Measurements from ENCODE around the gene DCAF8.
"Not testable (repeated sequence)": the region's sequence is repeated elsewhere in the genome, so short reads cannot be mapped to it uniquely, and the experiment has no call there.

The DCAF8 gene

GRCh38 chr1:160300173-160300572 is 37.8 kb upstream of the DCAF8 start:
- Histone ChIP-seq H3K4me3 (ENCODE audit: low read length) (no peak overlapping the region), H4K8ac (ENCODE audit: low read depth, low read length) (no peak overlapping the region), H2BK15ac (replicated peaks; ENCODE audit: low read depth) (no peak overlapping the region), H2AK5ac (ENCODE audit: low read length) (no peak overlapping the region), H3K79me1 (ENCODE audit: low read length) (no peaks in the 10 kb centered on the region), H3K27ac (ENCODE audit: low read depth, low read length) (no peak overlapping the region), H3K79me2 (ENCODE audit: control insufficient read depth, insufficient read depth, low read length) (no peaks in the 10 kb centered on the region), H3K36me3 (ENCODE audit: control insufficient read depth, insufficient read depth, low read length) (peaks cover 8% of the 10 kb centered on the region), H3K27me3 (ENCODE audit: insufficient read depth, low read length, poor library complexity) (no peaks in the 10 kb centered on the region), H3K9ac (ENCODE audit: low read length) (no peak overlapping the region), H2BK5ac (ENCODE audit: low read length) (no peak overlapping the region), H4K5ac (ENCODE audit: low read length) (no peak overlapping the region), H3K23ac (ENCODE audit: low read length) (no peak overlapping the region), H2BK120ac (ENCODE audit: low read depth, low read length) (no peak overlapping the region), H3K56ac (ENCODE audit: low read length) (no peak overlapping the region), H3K4me2 (ENCODE audit: low read length) (no peak overlapping the region), H3K4me1 (ENCODE audit: control insufficient read depth, low read depth, low read length) (no peaks in the 10 kb centered on the region), H3K18ac (ENCODE audit: low read length) (no peak overlapping the region), H3K4ac (ENCODE audit: low read depth, low read length) (no peak overlapping the region)
- WGBS (ENCODE audit: extremely low coverage, insufficient coverage, low lambda C conversion rate): no CpG with 5 or more reads among the region's 7 CpGs
- no peak for DNase-seq

- H3K79me1 ChIP-seq (ENCODE audit: low read length): no peaks in the 10 kb centered on the region
- no peak overlapping the region for H3K23ac ChIP-seq (ENCODE audit: low read length)
- H3K4me3 ChIP-seq (ENCODE audit: low read length): no peak overlapping the region
- H4K5ac ChIP-seq (ENCODE audit: low read length): no peak overlapping the region
- H3K27me3 ChIP-seq (ENCODE audit: insufficient read depth, low read length, poor library complexity): no peaks in the 10 kb centered on the region
- WGBS (ENCODE audit: extremely low coverage, insufficient coverage, low lambda C conversion rate): no CpG with 5 or more reads among the region's 1 CpG
- no peak overlapping the region for H4K8ac ChIP-seq (ENCODE audit: low read depth, low read length)
- no peak overlapping the region for H3K9ac ChIP-seq (ENCODE audit: low read length)
- H3K56ac ChIP-seq (ENCODE audit: low read length): no peak overlapping the region
- no peak overlapping the region for H3K4ac ChIP-seq (ENCODE audit: low read depth, low read length)
- no peak overlapping the region for H3K18ac ChIP-seq (ENCODE audit: low read length)
- no peak overlapping the region for H3K27ac ChIP-seq (ENCODE audit: low read depth, low read length)
- no peak overlapping the region for H2BK15ac ChIP-seq (replicated peaks; ENCODE audit: low read depth)
- H3K4me1 ChIP-seq (ENCODE audit: control insufficient read depth, low read depth, low read length): no peaks in the 10 kb centered on the region
- no peaks in the 10 kb centered on the region for H3K79me2 ChIP-seq (ENCODE audit: control insufficient read depth, insufficient read depth, low read length)
- H2BK120ac ChIP-seq (ENCODE audit: low read depth, low read length): no peak overlapping the region
- no peak overlapping the region for H3K4me2 ChIP-seq (ENCODE audit: low read length)
- DNase-seq: no peak
- H3K36me3 ChIP-seq (ENCODE audit: control insufficient read depth, insufficient read depth, low read length): peaks cover 26% of the 10 kb centered on the region
- no peak overlapping the region for H2AK5ac ChIP-seq (ENCODE audit: low read length)
- no peak overlapping the region for H2BK5ac ChIP-seq (ENCODE audit: low read length)
Measured at GRCh38 chr1:160296036-160296435, 33.7 kb upstream of the DCAF8 start.

- no CpG with 5 or more reads among the region's 8 CpGs for WGBS (ENCODE audit: extremely low coverage, insufficient coverage, low lambda C conversion rate)
- Histone ChIP-seq H2BK5ac (ENCODE audit: low read length) (no peak overlapping the region), H2BK15ac (replicated peaks; ENCODE audit: low read depth) (no peak overlapping the region), H2BK120ac (ENCODE audit: low read depth, low read length) (no peak overlapping the region), H3K79me2 (ENCODE audit: control insufficient read depth, insufficient read depth, low read length) (no peaks in the 10 kb centered on the region), H3K4me1 (ENCODE audit: control insufficient read depth, low read depth, low read length) (no peaks in the 10 kb centered on the region), H4K5ac (ENCODE audit: low read length) (no peak overlapping the region), H4K8ac (ENCODE audit: low read depth, low read length) (no peak overlapping the region), H3K4me2 (ENCODE audit: low read length) (no peak overlapping the region), H3K79me1 (ENCODE audit: low read length) (no peaks in the 10 kb centered on the region), H3K56ac (ENCODE audit: low read length) (no peak overlapping the region), H3K27me3 (ENCODE audit: insufficient read depth, low read length, poor library complexity) (no peaks in the 10 kb centered on the region), H3K4me3 (ENCODE audit: low read length) (no peak overlapping the region), H3K4ac (ENCODE audit: low read depth, low read length) (no peak overlapping the region), H3K18ac (ENCODE audit: low read length) (no peak overlapping the region), H3K9ac (ENCODE audit: low read length) (no peak overlapping the region), H3K27ac (ENCODE audit: low read depth, low read length) (no peak overlapping the region), H3K36me3 (ENCODE audit: control insufficient read depth, insufficient read depth, low read length) (peaks cover 34% of the 10 kb centered on the region), H2AK5ac (ENCODE audit: low read length) (no peak overlapping the region), H3K23ac (ENCODE audit: low read length) (no peak overlapping the region)
- DNase-seq: no peak
Measured at GRCh38 chr1:160293020-160293968, 30.9 kb upstream of the DCAF8 start.

- peak; percentile 76 for DNase-seq
- no peak overlapping the region for H2BK5ac ChIP-seq (ENCODE audit: low read length)
- no peaks in the 10 kb centered on the region for H3K27me3 ChIP-seq (ENCODE audit: insufficient read depth, low read length, poor library complexity)
- H3K4me3 ChIP-seq (ENCODE audit: low read length): no peak overlapping the region
- H3K9ac ChIP-seq (ENCODE audit: low read length): no peak overlapping the region
- H3K27ac ChIP-seq (ENCODE audit: low read depth, low read length): no peak overlapping the region
- no peak overlapping the region for H3K23ac ChIP-seq (ENCODE audit: low read length)
- H2AK5ac ChIP-seq (ENCODE audit: low read length): no peak overlapping the region
- H3K4me2 ChIP-seq (ENCODE audit: low read length): no peak overlapping the region
- WGBS (ENCODE audit: extremely low coverage, insufficient coverage, low lambda C conversion rate): no CpG with 5 or more reads among the region's 11 CpGs
- H3K4ac ChIP-seq (ENCODE audit: low read depth, low read length): no peak overlapping the region
- no peak overlapping the region for H4K5ac ChIP-seq (ENCODE audit: low read length)
- H4K8ac ChIP-seq (ENCODE audit: low read depth, low read length): no peak overlapping the region
- H2BK120ac ChIP-seq (ENCODE audit: low read depth, low read length): no peak overlapping the region
- H3K18ac ChIP-seq (ENCODE audit: low read length): no peak overlapping the region
- no peaks in the 10 kb centered on the region for H3K79me1 ChIP-seq (ENCODE audit: low read length)
- peaks cover 29% of the 10 kb centered on the region for H3K36me3 ChIP-seq (ENCODE audit: control insufficient read depth, insufficient read depth, low read length)
- no peak overlapping the region for H3K56ac ChIP-seq (ENCODE audit: low read length)
- H3K79me2 ChIP-seq (ENCODE audit: control insufficient read depth, insufficient read depth, low read length): no peaks in the 10 kb centered on the region
- no peak overlapping the region for H2BK15ac ChIP-seq (replicated peaks; ENCODE audit: low read depth)
- H3K4me1 ChIP-seq (ENCODE audit: control insufficient read depth, low read depth, low read length): no peaks in the 10 kb centered on the region
Measured at GRCh38 chr1:160291248-160292220, 29.2 kb upstream of the DCAF8 start.

GRCh38 chr1:160287769-160288168 is 25.4 kb upstream of the DCAF8 start:
- not testable (repeated sequence) for H4K8ac ChIP-seq (ENCODE audit: low read depth, low read length); H3K79me1 ChIP-seq (ENCODE audit: low read length); DNase-seq; H3K18ac ChIP-seq (ENCODE audit: low read length); H2BK5ac ChIP-seq (ENCODE audit: low read length); H2AK5ac ChIP-seq (ENCODE audit: low read length); H4K5ac ChIP-seq (ENCODE audit: low read length); H3K4me2 ChIP-seq (ENCODE audit: low read length); H2BK120ac ChIP-seq (ENCODE audit: low read depth, low read length); H3K79me2 ChIP-seq (ENCODE audit: control insufficient read depth, insufficient read depth, low read length); H3K4me3 ChIP-seq (ENCODE audit: low read length); H3K23ac ChIP-seq (ENCODE audit: low read length); H3K4ac ChIP-seq (ENCODE audit: low read depth, low read length); H3K9ac ChIP-seq (ENCODE audit: low read length); H3K56ac ChIP-seq (ENCODE audit: low read length); H3K4me1 ChIP-seq (ENCODE audit: control insufficient read depth, low read depth, low read length); H2BK15ac ChIP-seq (replicated peaks; ENCODE audit: low read depth); H3K27ac ChIP-seq (ENCODE audit: low read depth, low read length); H3K27me3 ChIP-seq (ENCODE audit: insufficient read depth, low read length, poor library complexity)
- no CpG with 5 or more reads among the region's 12 CpGs for WGBS (ENCODE audit: extremely low coverage, insufficient coverage, low lambda C conversion rate)
- peaks cover 20% of the 10 kb centered on the region for H3K36me3 ChIP-seq (ENCODE audit: control insufficient read depth, insufficient read depth, low read length)

Data from mesendoderm (in vitro differentiated cells).